Measurements from ENCODE around the gene GHRH.

GHRH gene

DNA sequence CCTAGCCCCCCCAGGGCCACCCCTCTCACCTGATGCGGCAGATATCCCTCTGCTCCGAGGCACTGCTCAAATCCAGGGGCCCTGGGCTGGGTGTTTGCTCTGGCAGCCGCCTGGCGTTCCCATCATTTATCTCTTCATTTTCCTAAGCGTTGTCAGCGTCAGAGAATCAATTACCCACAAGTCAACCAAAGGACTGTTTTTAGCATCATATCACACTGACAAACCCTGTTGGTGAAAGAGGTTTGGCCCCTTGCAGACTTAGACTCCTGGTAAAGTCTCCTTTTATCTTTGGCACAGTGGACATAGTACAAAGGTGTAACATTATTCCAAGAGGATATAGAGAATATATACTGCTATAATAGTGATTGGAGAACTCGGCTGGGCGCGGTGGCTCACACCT lies at the start of gene GHRH:
Gene GHRH (minus strand): TSS at position 101 of the 400 bp plus-strand sequence. CDS start 4,925 bp downstream, outside the sequence.
- TF ChIP-seq, protein P1, sequence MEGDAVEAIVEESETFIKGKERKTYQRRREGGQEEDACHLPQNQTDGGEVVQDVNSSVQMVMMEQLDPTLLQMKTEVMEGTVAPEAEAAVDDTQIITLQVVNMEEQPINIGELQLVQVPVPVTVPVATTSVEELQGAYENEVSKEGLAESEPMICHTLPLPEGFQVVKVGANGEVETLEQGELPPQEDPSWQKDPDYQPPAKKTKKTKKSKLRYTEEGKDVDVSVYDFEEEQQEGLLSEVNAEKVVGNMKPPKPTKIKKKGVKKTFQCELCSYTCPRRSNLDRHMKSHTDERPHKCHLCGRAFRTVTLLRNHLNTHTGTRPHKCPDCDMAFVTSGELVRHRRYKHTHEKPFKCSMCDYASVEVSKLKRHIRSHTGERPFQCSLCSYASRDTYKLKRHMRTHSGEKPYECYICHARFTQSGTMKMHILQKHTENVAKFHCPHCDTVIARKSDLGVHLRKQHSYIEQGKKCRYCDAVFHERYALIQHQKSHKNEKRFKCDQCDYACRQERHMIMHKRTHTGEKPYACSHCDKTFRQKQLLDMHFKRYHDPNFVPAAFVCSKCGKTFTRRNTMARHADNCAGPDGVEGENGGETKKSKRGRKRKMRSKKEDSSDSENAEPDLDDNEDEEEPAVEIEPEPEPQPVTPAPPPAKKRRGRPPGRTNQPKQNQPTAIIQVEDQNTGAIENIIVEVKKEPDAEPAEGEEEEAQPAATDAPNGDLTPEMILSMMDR (IDR thresholded peaks at IDR 0.05; ENCODE audit: low read depth, low read length, missing control alignments): no peak
- no peak within 1 kb of the TSS for H3K4me3 ChIP-seq (ENCODE audit: low read depth, low read length)
- DNase-seq (ENCODE audit: low read depth): no peak

DNA sequence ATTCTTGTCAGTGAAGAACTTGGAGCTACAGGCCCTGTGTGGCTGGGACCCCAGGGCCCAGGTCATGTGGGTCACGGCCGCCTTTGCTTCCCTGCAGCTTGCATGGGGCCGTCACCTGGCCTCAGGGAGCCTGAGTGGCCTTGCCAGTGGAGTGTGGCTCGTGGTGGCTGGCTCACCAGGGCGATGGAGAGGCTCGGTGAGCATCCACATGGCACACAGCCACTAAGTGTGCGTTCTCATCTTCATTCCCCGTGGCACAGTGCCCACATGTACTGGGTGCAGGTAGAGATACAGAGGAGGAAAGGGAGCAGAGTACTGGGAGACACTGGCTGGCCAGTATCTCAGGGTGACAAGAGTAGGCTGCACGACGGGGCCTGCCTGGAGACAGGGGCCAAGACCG lies 49.3 kb upstream of the GHRH start:
- TF ChIP-seq, protein P1 (IDR thresholded peaks at IDR 0.05; ENCODE audit: low read depth, low read length, missing control alignments): no peak
- no peak overlapping the region for H3K4me3 ChIP-seq (ENCODE audit: low read depth, low read length)
- DNase-seq (ENCODE audit: low read depth): no peak

DNA sequence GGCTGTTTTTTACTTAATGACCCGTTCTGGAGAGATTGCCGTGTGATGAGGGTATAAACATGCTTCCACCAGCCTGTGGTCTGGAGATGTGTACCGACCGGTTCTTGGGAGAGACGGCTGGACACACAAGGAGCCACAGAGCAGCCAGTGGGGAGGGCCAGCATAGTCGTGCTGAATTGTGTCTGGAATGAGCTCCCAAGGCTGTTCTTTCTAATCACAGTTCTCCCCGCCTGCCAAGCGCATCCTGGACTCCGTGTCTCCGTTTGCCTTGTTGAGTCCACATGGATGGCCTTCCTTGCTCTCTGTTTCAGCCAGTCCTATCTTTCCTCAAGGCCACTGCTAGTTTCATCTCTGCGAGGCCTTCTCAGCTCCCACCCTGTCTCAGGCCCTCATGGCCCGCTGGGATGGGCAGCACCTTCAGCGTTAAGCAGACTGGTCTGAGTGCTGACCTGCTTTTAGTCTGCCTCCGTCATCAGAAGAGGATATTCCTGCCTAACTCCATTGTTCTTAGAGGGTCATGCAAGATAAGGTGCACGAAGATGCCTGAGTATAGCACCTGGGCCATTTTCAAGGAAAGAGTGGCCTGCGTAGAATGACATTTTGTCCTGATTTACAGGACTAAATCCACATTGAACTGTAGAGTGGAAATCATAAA lies 48.4 kb upstream of the GHRH start:
- DNase-seq (ENCODE audit: low read depth): no peak
- TF ChIP-seq, protein P1 (IDR thresholded peaks at IDR 0.05; ENCODE audit: low read depth, low read length, missing control alignments): no peak

DNA sequence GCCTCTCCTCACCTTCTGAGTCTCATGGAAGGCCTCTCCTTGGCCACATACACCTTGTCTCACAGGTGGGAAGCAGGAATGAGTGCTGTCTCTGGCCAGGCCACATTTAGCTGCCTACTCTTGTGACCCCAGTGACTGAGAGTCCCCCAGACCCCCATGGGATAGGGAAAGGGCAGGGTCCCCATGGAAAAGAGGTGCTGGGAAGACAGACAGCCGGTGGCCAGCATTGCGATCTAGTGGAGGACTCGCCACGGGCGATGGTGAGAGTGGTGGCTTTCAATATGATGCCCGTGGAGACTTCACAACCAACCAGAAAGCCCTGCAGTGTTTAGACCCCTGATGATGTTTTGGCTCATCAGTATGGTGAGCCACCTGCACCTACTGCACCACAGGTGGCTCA lies 47.7 kb upstream of the GHRH start:
- TF ChIP-seq, protein P1 (IDR thresholded peaks at IDR 0.05; ENCODE audit: low read depth, low read length, missing control alignments): no peak
- no peak for DNase-seq (ENCODE audit: low read depth)
- peak overlapping the region; percentile 4 for H3K4me3 ChIP-seq (ENCODE audit: low read depth, low read length)

More for the DNA sequence above, 48.4 kb upstream of the GHRH start:
- no peak overlapping the region for H3K4me3 ChIP-seq (ENCODE audit: low read depth, low read length)

- peak overlapping the region; percentile 20 for H3K4me3 ChIP-seq (ENCODE audit: low read depth, low read length)
- DNase-seq (ENCODE audit: low read depth): peak; percentile 92
Observed at GRCh38 chr20:37308086-37309050, 46.8 kb upstream of the GHRH start.

DNA sequence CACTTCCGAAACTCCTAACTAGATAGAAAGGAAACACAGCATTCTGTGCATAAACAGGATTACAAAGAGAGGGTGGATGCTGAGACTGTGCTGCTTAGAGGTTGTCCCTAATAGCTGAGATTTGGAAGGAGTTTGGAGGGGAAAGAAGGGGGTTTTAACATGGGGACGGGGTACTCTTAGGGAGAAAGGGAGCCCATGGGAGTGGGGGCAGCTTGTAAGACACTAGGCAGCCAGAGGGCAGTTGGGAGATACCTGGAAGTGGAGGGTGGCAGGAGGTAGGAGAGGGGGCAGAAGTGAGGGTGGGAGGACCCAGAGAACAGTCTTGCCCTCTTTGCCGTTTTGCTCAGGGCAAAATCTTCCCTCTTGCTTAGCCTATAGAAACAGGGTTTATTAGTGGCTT lies 44.2 kb upstream of the GHRH start:
- TF ChIP-seq, protein P1 (IDR thresholded peaks at IDR 0.05; ENCODE audit: low read depth, low read length, missing control alignments): no peak
- no peak for DNase-seq (ENCODE audit: low read depth)

More at GRCh38 chr20:37308086-37309050, 46.8 kb upstream of the GHRH start:
- TF ChIP-seq, protein P1 (IDR thresholded peaks at IDR 0.05; ENCODE audit: low read depth, low read length, missing control alignments): no peak

More for the DNA sequence above, 44.2 kb upstream of the GHRH start:
- no peak overlapping the region for H3K4me3 ChIP-seq (ENCODE audit: low read depth, low read length)

Data from GM12864 (cell line).